Measurements from ENCODE around the gene DPYSL3.

GRCh38 chr5:147523069-147523468, 13.2 kb upstream of the DPYSL3 start:
- TF ChIP-seq CTCF (optimal IDR thresholded peaks at IDR 0.05 in 1 of 3, IDR thresholded peaks at IDR 0.05 in 1 of 3, conservative IDR thresholded peaks at IDR 0.05 in 1 of 3; ENCODE audit: extremely low read depth in 1 of 3, insufficient read depth in 2 of 3, low read length in 3 of 3) = no peak
- no peak for TF ChIP-seq EZH2 (IDR thresholded peaks at IDR 0.05; ENCODE audit: low read length)
